ENCODE measurements around the gene SET.

SET gene

DNA sequence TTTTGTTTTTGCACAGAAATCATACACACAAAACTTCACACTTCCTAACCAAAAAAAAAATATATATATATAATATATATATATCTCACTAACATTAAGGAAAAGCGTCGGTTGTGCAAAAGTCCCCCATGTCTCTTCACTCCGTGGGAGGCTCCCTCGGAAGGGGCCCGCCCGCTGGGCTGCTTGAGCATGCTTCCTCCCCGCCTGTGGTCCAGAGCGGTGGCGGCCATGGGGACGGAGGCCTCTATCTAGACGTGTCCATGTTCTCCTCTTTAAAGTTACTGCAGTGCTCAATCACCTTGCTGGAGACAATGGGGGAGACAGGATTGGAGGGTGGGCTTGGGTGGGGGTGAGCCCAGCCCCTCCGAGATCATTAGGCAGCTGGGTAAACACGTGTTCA lies 42.1 kb downstream of the SET start:
- DNase-seq (ENCODE audit: low read depth): no peak

DNA sequence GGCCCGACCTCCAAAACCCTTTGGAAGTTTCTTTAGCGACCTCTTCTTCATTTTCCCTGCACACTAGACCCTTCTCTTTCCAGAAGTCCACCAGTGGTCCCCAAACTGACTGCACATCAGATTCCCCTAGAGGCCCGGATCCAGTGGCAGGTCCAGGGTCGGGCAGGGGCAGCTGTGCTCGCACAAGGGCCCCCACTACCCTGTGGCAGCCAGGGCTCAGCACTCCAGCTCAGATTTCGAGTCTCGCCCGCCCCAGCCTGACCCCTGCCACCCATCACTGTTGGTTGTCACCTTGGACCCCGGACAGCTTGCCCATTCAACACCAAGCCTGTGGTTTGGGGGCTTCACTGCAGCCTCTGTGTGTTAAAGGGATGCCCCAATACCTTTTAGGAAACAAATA lies 42.7 kb downstream of the SET start:
- no peak for DNase-seq (ENCODE audit: low read depth)

DNA sequence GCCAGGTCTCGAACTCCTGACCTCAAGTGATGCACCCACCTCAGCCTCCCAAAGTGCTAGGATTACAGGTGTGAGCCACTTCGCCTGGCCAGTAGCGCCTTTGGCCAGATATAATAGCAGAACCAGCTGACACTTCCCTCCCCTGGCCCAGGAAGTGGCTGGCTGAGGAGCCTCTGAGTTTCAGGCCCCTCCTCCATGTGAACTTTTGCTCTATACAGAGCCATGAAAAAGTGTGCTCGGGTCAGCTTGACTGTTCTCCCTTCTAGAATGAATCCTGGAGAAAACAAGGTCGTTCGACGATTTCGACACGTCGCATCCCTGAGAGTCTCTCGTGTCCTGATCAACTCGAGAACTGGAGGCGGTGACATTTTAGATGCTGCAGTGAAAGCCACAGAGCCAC lies 43.6 kb downstream of the SET start:
- DNase-seq (ENCODE audit: low read depth): no peak

DNA sequence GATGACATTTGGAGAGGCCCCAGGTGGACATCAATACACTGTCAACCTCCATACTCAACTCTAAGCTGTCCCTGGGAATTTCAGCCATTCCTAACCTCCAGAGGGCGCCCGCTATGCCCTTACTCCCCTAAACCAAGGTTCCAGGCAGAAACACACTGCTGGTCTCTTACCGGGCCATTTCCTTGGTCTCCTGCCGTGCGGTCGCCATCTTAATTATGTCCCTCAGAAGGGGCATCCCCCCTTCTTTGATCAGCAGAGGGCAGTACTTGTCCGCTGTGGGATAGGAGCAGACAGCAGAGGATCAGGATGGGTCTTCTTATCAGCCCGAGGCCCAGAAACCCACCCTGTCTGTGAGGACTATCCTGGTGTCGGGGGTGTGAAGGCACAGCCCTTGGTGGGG lies 44.2 kb downstream of the SET start:
- peak; percentile 75 for DNase-seq (ENCODE audit: low read depth)

DNA sequence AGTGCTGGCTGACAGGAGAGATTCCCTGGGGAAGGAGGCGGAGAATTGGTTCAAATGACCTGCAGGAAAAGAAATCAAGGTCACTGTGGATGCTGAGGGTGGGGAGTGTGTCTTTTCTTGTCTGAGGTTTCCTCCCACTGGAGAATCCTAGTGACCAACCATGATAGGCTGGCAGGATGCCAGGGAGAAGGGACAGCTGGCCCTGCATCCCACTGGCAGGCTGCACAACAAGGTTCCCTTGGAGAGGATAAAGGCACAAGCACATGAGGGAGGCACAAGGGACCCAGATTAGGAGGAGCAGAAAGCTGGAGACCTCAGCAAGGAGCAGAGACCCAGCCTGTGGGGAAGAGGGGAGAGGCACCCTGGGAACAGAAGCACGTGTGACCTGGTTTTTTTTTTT lies 46.4 kb downstream of the SET start:
- no peak for DNase-seq (ENCODE audit: low read depth)

DNA sequence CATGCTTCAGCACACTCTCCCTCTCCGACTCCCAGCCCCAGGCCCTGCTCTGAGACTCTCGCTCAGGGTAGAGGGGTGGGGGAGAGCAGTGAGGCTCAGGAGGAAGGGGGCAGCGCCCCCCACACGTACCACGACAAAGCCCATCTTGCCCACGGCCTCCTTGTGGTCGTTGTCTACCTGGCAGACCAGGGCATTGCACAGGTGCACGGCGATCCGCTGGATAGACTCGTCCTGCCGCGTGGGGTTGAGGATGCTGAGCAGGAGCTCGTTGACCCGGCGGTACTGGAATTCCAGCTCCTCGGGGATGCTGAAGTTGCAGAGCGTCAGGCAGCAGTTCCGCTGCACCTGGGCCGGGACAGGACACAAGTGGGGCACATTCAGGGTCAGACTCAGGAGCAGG lies 53.4 kb downstream of the SET start:
- DNase-seq (ENCODE audit: low read depth): no peak

DNA sequence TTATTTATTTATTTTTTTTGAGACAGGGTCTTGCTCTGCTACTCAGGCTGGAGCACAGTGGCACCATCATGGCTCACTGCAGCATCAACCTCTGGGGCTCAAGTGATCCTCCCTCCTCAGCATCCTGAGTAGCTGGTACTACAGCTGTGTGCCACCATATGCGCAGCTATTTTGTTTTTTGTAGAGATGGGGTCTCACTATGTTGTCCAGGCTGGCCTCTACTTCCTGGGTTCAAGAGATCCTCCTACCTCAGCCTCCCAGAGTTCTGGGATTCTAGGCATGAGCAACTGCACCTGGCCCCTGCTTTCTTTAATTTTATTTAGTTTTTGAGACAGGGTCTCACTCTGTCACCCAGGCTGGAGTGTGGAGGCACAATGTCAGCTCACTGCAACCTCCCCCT lies 54.4 kb downstream of the SET start:
- no peak for DNase-seq (ENCODE audit: low read depth)

Measured in fibroblast of the conjunctiva (primary cell).